Esophagus (tissue), 2 donors: ENCODE results near the gene TOMT. TPM values are rescaled to one million over a fixed set of nuclear protein-coding genes. Genes with fewer than 3 reads are reported as not detected.
A peak's percentile ranks its signal among the peaks of the same experiment; 100 is the strongest.

Source experiments
- H3K27ac ChIP-seq, 2 donors: one replicate each; pipeline ENCODE4 v1.5.1; 2013; ENCODE audit warnings: low read depth in 2 of 2, mild to moderate bottlenecking in 2 of 2, inconsistent platforms in 1 of 2, low read length in 1 of 2, moderate library complexity in 1 of 2
- H3K27me3 ChIP-seq, 2 donors: one replicate each; pipeline ENCODE4 v1.6.1; 2013; ENCODE audit warnings: low read length in 2 of 2, control low read depth in 1 of 2, mild to moderate bottlenecking in 1 of 2; ENCODE audit not compliant: insufficient read depth in 2 of 2, control insufficient read depth in 1 of 2
- H3K36me3 ChIP-seq, 2 donors: one replicate each; pipeline ENCODE4 v1.6.1; 2013; ENCODE audit warnings: low read length in 1 of 2; ENCODE audit not compliant: control insufficient read depth in 2 of 2, insufficient read depth in 2 of 2
- H3K4me1 ChIP-seq, 2 donors: one replicate each; pipeline ENCODE4 v1.6.1; 2013; ENCODE audit warnings: low read length in 1 of 2; ENCODE audit not compliant: control insufficient read depth in 2 of 2, insufficient read depth in 2 of 2
- H3K4me3 ChIP-seq, 2 donors: one replicate each; pipeline ENCODE4 v1.5.1; 2013; ENCODE audit warnings: low read length in 2 of 2, mild to moderate bottlenecking in 2 of 2, low read depth in 1 of 2, moderate library complexity in 1 of 2
- H3K9me3 ChIP-seq, 2 donors: one replicate each; pipeline ENCODE4 v1.6.1; 2013; ENCODE audit warnings: mild to moderate bottlenecking in 2 of 2, low read depth in 1 of 2, low read length in 1 of 2, moderate library complexity in 1 of 2; ENCODE audit not compliant: control insufficient read depth in 2 of 2, insufficient read depth in 1 of 2
- WGBS, 2 donors: extraction: QIAGEN DNeasy Blood & Tissue Kit; methylation state at CpG; one replicate each; pipeline ENCODE4 v1.1.7; 2013; 5-methylcytosine and 5-hydroxymethylcytosine counted together
- polyA plus RNA-seq, 2 donors: library from polyadenylated mRNA; stranded (reverse); fragments of 200-250 nt; gene quantifications; one replicate each; pipeline ENCODE4 v1.2.3, GENCODE V29; 2013
- donor health status: healthy with polysubstance abuse.
- donor health status: Bipolar disorder and iron deficiency.

TOMT gene
- polyA plus RNA-seq, 2 donors = not detected

- WGBS, 2 donors = 55 to 57% methylated on average over 3 of the region's 3 CpGs
- Histone ChIP-seq H3K27me3 (no peaks in the 10 kb centered on the region), H3K36me3 (no peaks in the 10 kb centered on the region), H3K27ac (peak overlapping the region; percentile 80 to 91), H3K4me3 (no peak overlapping the region), H3K9me3 (no peaks in the 10 kb centered on the region), H3K4me1 (peaks cover 3 to 5% of the 10 kb centered on the region in 2 donors)
These were observed 33.4 kb upstream of the TOMT start for GRCh38 chr11:72072348-72072747.

- Histone ChIP-seq H3K4me1 (peaks cover 3 to 5% of the 10 kb centered on the region in 2 donors), H3K27me3 (no peaks in the 10 kb centered on the region), H3K27ac (peak overlapping the region; percentile 14 to 78), H3K4me3 (no peak overlapping the region), H3K9me3 (no peaks in the 10 kb centered on the region), H3K36me3 (no peaks in the 10 kb centered on the region)
- 87 to 88% methylated on average over 1 of the region's 1 CpG for WGBS, 2 donors
These were observed 30.6 kb upstream of the TOMT start for GRCh38 chr11:72075109-72075508.

- H3K4me3 ChIP-seq = no peak overlapping the region
- no peaks in the 10 kb centered on the region for H3K36me3 ChIP-seq
- no peaks in the 10 kb centered on the region for H3K27me3 ChIP-seq
- H3K9me3 ChIP-seq = no peaks in the 10 kb centered on the region
- H3K27ac ChIP-seq = no peak overlapping the region
- peaks cover 0 to 2% of the 10 kb centered on the region in 2 donors for H3K4me1 ChIP-seq
- 83 to 87% methylated on average over 4 of the region's 4 CpGs for WGBS, 2 donors
These were observed 30.0 kb upstream of the TOMT start for GRCh38 chr11:72075756-72076155.

GRCh38 chr11:72078477-72078876, 27.2 kb upstream of the TOMT start:
- Histone ChIP-seq H3K27me3 (no peaks in the 10 kb centered on the region), H3K4me1 (peaks cover 0 to 4% of the 10 kb centered on the region in 2 donors), H3K27ac (peak overlapping the region; percentile 92 to 97), H3K4me3 (peak overlapping the region in 1 of 2 donors; percentile 75), H3K36me3 (no peaks in the 10 kb centered on the region), H3K9me3 (no peaks in the 10 kb centered on the region)
- WGBS, 2 donors = 37 to 57% methylated on average over 6 of the region's 6 CpGs

- no peaks in the 10 kb centered on the region for H3K36me3 ChIP-seq
- whole genome bisulfite sequencing, 2 donors = 2% methylated on average over 16 of the region's 16 CpGs
- H3K4me1 ChIP-seq = peaks cover 0 to 4% of the 10 kb centered on the region in 2 donors
- H3K27me3 ChIP-seq = no peaks in the 10 kb centered on the region
- H3K27ac ChIP-seq = peak overlapping the region; percentile 97
- peak overlapping the region; percentile 65 to 75 for H3K4me3 ChIP-seq
- no peaks in the 10 kb centered on the region for H3K9me3 ChIP-seq
These were observed 25.9 kb upstream of the TOMT start for GRCh38 chr11:72079819-72080325.

GRCh38 chr11:72080326-72081183, 25.2 kb upstream of the TOMT start, which contains the start of the genes LRRC51 and NUMA1:
TSS of gene LRRC51 (plus strand) at chr11:72080850. CDS start at chr11:72089084, 8,234 bp downstream.
TSS of gene NUMA1 (minus strand) at chr11:72080542. CDS start at chr11:72035943, 44,599 bp downstream.
- Histone ChIP-seq H3K4me1 (peaks cover 0 to 4% of the 10 kb centered on the region in 2 donors), H3K27me3 (no peaks in the 10 kb centered on the region), H3K36me3 (no peaks in the 10 kb centered on the region), H3K9me3 (no peaks in the 10 kb centered on the region), H3K4me3 (peak within 1 kb of the TSS; percentile 65 to 75), H3K27ac (peak within 1 kb of the TSS; percentile 97)
- 1% methylated on average over 54 to 60 of the region's 60 CpGs for WGBS, 2 donors

GRCh38 chr11:72081184-72081644, 24.5 kb upstream of the TOMT start:
- H3K4me1 ChIP-seq = peaks cover 0 to 7% of the 10 kb centered on the region in 2 donors
- peak overlapping the region; percentile 95 to 97 for H3K27ac ChIP-seq
- H3K4me3 ChIP-seq = peak overlapping the region; percentile 45 to 53
- H3K27me3 ChIP-seq = no peaks in the 10 kb centered on the region
- H3K36me3 ChIP-seq = no peaks in the 10 kb centered on the region
- H3K9me3 ChIP-seq = no peaks in the 10 kb centered on the region
- 66 to 73% methylated on average over 21 of the region's 21 CpGs for WGBS, 2 donors

- H3K27ac ChIP-seq = peak overlapping the region; percentile 95 to 97
- H3K9me3 ChIP-seq = no peaks in the 10 kb centered on the region
- H3K4me3 ChIP-seq = no peak overlapping the region
- 60 to 63% methylated on average over 3 of the region's 3 CpGs for WGBS, 2 donors
- H3K36me3 ChIP-seq = no peaks in the 10 kb centered on the region
- peaks cover 0 to 7% of the 10 kb centered on the region in 2 donors for H3K4me1 ChIP-seq
- no peaks in the 10 kb centered on the region for H3K27me3 ChIP-seq
These were observed 23.8 kb upstream of the TOMT start for GRCh38 chr11:72081821-72082453.

- Histone ChIP-seq H3K27ac (peak overlapping the region in 1 of 2 donors; percentile 55), H3K27me3 (no peaks in the 10 kb centered on the region), H3K36me3 (peaks cover 0 to 4% of the 10 kb centered on the region in 2 donors), H3K4me3 (no peak overlapping the region), H3K9me3 (no peaks in the 10 kb centered on the region), H3K4me1 (peaks cover 0 to 7% of the 10 kb centered on the region in 2 donors)
- WGBS, 2 donors = 77 to 90% methylated on average over 2 of the region's 2 CpGs
These were observed 22.3 kb upstream of the TOMT start for GRCh38 chr11:72083414-72083813.
